NCI-H2227 (cell line): ENCODE measurements around the gene TXNDC2.
"Not testable (repeated sequence)": the region's sequence is repeated elsewhere in the genome, so short reads cannot be mapped to it uniquely, and the experiment has no call there.

ENCODE experiments used
- DNase-seq: peaks from one replicate; lab custom pipeline; 2025; ENCODE audit not compliant: unreplicated experiment; lab: John Stamatoyannopoulos, UW

TXNDC2 gene

DNA sequence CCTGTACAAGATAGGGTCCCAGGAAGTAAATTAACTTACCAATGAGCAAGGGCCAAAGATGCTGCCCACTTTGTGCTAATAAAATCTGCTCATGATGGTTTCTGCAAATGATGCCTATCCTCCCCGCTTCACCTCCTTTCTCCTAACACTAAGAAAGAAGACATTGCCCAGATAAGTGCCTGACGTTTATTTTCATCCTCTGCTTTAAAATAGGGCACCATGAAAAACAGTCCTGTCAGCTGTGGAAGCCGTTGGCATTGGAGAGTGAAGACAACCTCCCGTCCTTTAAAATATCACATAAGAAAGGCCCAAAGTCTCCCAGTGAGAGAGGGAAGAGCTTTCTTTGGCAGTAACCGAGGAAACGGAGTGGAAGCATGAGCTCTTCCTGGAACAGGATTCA lies 1.7 kb upstream of the TXNDC2 start:
- DNase-seq: no peak

DNA sequence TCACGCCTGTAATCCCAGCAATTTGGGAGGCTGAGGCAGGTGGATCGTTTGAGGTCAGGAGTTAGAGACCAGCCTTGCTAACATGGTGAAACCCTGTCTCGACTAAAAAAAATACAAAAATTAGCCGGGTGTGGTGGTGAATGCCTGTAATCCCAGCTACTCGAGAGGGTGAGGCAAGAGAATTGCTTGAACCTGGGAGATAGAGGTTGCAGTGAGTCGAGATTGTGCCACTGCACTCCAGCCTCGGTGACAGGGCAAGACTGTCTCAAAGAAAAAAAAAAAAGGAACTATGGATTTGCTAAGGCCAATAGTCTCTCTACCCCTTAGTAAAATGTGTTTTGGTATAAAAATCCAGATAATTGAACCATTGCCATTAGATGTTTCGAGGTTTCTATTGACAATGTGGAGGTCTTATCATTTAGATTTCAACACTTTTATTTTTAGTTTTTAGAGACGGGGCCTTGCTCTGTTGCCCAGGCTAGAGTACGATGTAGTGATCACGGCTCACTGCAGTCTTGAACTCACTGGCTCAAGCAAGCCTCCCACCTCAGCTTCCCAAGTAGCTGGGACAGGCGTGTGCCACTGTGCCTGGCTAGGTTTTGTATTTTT lies 1.1 kb upstream of the TXNDC2 start:
- no peak for DNase-seq

DNA sequence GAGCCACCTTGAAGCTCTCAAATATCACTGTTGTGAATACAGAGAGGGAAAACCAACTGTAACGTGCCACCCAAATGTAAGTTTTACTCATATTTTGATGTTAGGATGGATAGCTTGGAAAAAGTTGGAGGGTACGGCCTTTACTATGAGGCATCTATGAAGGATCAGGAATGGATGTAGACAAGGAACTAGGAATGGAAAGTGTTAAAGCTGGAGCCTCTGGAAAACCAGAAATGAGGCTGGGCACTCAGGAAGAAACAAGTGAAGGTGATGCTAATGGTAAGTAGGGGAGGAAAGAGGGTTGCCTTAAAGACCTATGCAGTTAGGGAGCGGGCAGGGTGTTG lies 204 bp downstream of the TXNDC2 start:
- DNase-seq: no peak

DNA sequence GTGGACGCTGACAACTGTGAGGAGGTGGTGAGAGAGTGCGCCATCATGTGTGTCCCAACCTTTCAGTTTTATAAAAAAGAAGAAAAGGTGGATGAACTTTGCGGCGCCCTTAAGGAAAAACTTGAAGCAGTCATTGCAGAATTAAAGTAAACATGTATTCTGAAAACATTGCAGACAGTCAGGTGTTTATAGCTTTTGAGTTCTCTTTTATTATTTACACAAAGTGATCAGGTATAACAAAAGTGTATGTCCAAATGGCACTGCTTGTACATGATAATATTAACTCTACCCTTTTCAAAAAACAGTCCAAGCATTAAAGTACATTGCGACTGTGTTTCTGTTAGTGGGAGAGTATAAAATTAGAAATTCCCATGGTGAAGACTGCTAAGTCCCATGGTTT lies 2.2 kb downstream of the TXNDC2 start:
- DNase-seq: no peak

DNA sequence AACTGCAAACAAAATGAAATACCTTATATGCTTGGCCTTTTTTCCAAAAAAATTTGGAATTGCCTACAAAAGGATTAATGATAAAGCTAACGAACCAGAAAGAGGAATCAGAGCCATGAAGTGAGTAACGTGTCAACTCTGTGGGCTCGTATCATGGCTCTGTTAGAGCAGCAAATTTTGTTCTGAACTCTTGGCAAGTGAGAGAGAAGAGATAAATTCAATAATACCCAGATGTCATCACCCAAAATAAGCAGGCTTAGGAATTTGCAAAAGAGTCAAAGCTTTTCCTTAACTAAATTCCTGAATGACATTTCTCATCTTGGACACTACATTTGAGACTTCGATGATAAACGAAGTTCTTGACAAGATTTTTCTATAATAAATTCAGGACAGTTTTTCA lies 4.4 kb downstream of the TXNDC2 start:
- DNase-seq: no peak

DNA sequence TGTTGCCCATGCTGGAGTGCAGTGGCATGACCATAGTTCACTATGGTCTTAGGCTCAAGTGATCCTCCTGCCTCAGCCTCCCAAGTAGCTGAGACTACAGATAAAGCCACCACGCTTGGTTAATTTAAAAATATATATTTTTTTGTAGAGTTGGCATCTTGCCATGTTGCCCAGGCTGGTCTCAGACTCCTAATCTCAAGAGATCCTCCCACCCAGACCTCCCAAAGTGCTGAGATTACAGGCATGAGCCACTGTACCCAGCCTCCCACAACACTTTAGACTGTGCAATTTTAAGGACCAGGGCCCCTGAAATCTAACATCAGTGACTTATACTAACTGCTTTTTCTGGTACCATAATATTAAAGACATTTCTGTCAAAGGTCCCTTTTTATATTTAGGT lies 5.2 kb downstream of the TXNDC2 start:
- no peak for DNase-seq

DNA sequence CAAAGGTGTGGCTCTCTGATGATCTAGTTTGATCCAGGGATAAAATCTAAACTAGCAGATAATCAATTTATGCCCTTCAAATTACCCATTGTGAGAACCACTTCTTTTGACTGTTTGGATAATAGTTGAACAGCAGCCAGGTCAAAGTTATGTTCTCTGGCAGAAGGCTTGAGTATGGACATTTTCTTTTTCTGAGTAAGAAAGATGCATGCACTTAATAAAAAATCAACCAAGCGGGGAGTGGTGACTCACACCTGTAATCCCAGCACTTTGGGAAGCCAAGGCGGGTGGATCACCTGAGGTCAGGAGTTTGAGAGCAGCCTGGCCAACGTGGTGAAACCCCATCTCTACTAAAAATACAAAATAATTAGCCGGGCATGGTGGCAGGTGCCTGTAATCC lies 5.7 kb downstream of the TXNDC2 start:
- DNase-seq: not testable (repeated sequence)

DNA sequence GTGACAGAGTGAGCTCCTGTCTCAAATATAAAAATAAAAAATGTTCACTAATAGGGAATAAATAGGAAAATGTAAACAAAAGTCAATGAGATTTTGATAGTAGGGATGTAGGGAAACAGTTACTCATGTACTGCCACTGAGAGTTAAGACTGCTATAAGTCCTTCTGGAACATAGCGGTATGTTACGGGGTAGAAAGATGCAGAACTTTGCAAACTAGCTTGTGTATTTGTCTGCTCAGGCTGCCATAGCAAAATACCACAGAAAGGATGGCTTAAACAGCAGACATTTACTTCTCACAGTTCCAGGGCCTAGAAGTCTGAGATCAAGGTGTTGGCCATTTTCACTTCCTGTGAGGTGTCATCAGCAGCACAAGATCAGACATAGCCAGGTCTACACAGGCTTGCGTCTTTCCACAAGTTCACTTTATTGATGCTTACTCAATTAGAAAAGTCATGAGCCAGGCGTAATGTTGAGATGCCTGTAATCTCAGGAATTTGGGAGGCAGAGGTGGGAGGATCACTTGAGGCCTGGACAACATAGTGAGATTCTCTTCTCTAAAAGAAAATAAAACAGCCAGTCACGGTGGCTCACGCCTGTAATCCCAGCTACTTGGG lies 8.8 kb downstream of the TXNDC2 start:
- no peak for DNase-seq

DNA sequence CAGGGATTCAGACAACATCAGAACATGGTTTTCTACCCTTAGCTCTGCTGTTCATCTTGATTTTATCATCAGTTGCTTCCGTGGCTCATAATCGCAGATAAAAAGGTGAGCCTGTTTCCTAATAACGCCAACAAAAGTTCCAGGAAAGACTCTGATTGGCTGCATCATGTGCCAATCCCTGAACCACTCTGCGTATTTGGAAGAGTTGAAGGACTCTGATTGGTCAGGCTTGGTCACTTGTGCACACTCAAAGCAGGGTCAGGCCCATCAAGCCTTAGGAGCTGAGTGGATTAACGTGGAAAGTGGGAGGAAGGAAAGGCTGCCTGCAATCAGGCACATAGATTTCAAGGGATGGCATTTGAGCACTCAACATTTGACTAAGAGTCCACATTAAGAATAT lies 11.4 kb downstream of the TXNDC2 start:
- DNase-seq: no peak

DNA sequence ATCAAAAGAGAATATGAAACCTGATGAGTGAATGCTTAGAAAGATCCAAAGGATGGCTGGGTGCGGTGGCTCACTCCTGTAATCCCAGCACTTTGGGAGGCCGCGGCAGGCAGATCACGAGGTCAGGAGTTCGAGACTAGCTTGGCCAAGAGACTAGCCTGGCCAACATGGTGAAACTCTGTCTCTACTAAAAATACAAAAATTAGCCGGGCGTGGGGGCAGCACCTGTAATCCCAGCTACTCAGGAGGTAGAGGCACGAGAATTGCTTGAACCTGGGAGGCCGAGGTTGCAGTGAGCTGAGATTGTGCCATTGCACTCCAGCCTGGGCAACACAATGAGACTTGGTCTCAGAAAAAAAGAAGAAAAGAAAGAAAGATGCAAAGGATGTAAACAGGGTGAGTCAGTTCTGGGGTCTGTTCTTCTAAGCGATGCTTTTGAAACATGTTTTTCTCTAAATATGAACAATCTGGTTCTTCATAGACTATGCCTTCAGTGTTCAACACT lies 12.1 kb downstream of the TXNDC2 start:
- DNase-seq: not testable (repeated sequence)

DNA sequence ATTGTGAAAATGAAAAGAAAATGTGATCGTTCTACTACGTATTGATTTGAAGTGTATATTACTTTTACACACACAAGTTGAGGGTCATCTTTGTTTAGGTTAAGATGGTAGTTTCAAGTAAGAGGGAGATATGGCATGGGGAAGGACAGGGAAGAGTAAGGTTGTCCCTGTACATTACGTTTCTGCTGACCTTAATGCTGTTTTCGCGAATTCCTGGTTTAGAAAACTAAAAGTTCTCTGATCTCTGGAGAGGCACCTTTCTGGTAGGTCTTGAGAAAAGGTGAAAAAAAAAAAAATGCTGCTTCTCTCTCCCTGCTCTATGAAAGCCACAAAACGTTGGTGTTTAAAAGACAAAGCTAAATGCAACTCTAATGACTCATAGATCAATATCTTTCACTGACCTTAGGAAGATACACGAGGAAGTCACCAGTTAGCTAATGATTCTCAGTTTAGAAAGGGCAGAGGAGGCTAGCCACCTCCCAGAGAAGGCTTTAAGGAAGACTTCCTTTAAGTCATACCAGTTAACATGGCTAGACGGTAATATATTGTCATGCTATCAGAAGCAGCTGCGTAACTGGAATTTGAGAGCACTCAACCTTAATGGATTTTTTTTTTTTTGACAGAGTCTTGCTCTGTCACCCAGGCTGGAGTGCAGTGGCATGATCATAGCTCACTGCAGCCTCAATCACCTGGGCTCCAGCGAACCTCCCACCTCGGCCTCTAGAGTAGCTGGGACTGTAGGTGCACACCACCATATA lies 13.2 kb downstream of the TXNDC2 start:
- peak; percentile 49 for DNase-seq

DNA sequence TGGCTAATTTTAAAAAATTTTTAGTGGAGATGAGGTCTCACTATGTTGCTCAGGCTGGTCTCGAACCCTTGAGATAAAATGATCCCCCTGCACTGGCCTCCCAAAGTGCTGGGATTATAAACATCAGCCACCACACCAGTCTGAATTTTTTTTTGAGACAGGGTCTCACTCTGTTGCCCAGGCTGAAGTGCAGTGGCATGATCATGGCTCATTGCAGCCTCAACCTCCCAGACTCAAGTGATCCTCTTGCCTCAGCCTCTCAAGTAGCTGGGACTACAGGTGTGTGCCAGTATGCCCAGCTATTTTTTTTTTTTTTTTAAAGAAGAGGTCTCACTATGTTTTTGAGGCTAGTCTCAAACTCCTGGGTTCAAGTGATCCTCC lies 13.8 kb downstream of the TXNDC2 start:
- not testable (repeated sequence) for DNase-seq

DNA sequence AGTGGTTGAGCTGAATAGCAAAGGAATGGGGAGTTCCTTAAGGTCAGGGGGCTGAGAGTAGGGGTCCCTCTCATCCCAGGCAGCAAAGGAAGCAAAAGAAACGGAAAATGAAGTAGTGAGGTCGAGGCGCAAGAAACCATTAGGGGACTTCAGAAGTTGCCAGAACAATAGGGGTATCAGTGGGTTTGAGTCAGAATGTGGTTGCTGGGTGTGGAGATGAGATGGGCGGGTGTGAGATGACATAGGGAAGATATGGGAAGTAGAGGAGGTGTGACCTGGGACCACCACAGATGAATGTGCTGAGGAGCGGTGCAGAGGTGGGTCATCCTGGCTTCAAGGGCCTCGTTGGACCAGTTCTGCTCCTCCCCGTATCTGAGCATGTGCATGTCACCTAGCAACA lies 14.9 kb downstream of the TXNDC2 start:
- no peak for DNase-seq

DNA sequence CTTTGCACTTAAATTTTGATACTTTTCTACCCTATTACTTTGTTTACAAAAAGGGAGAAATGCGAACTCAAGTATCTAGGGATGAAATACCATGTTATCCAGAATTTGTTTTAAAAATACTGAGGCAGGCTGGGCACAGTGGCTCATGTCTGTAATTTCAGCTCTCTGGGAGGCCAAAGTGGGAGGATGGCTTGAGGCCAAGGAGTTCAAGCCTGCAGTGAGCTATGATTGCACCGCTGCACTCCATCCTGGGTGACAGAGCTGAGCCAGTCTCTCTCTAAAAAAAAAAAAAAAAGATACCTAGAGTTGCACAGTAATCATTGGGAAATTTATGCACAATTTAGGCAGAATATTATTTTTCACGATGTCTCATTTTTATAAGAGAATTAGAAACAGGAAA lies 15.6 kb downstream of the TXNDC2 start:
- DNase-seq: no peak

DNA sequence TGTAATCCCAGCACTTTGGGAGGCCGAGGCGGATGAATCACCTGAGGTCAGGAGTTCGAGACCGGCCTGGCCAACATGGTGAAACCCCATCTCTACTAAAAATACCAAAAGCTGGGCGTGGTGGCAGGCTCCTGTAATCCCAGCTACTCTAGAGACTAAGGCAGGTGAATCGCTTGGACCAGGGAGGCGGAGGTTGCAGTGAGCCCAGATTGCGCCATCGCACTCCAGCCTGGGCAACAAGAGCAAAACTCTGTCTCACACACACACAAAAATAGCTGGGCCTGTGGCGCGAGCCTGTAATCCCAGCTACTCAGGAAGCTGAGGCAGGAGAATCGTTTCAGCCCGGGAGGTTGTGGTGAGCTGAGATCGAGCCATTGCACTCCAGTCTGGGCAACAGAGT lies 16.5 kb downstream of the TXNDC2 start:
- DNase-seq: not testable (repeated sequence)

DNA sequence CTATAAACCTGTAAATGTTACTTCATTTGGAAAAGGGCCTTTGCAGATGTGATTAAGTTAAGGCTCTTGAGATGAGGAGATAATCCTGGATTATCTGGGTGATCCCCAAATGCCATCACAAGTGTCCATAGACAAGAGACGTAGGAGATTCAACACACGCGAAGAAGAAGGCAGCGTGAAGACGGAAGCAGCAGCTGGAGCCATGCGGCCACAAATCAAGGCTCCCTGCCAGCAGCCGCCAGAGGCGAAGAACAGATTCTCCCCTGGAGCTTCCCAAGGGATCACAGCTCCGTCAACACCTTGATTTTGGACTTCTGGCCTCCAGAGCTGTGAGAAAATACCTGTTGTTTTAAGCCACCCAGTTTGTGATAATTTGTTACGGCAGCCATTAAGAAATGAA lies 17.1 kb downstream of the TXNDC2 start:
- DNase-seq: no peak

DNA sequence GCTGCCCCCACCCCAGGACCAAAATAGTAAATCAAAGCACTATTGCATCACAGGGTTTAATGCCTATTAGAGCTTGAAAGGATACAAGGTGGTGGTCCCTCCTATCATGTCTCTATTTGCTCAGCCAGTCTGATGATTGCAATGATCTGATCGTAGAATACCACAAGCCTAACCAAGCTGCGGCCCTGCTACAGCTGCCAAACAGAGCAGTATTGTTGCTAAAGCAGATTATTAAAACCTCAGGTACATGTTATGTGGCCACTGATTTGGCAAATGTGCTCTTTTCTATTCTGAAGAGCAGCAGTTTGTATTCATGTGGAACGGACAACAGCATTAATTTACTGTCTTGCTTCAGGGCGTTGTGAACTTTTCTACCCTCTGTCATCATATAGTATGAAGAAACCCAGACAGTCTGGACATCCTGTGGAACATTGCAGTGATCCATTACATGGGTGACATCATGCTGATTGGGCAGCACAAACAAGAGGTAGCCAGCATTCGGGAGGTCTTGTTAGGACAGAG lies 19.7 kb downstream of the TXNDC2 start:
- DNase-seq: no peak

DNA sequence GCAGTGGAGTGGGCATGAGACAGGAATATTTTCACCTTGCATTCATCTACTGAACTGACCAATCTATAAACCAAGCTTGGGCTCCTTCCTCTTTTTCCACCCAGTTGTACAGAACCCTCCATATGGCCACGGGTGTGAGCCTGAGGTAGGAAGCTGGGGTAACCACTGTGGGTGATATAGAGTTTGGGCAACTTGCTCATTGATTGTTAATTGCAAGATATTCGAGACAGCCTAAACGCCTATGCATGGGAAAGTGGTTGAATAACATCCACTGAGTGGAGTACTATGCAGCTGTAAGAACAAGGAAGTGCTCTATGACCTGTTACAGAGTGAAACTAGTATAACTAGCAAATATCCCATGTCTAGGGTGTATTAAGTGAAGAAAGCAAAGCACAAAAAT lies 20.7 kb downstream of the TXNDC2 start:
- no peak for DNase-seq

DNA sequence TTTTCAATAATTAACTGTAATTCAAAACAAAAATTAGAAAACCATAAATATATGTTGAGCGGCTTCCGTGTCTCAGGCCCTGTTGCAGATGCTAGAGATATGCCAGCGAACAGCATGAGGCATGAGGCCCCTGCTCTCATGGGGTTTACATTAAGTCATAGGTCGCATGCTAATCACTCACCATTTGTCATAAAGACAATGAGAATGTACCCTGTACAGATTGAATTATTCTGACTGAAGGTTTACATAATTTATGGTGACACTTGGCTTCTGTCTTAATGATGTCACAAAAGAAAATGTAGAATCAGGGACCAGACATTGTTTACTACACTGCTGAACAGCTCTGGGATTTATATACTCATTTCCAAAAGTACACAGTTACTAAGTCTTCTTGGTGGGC lies 22.1 kb downstream of the TXNDC2 start:
- DNase-seq: no peak

DNA sequence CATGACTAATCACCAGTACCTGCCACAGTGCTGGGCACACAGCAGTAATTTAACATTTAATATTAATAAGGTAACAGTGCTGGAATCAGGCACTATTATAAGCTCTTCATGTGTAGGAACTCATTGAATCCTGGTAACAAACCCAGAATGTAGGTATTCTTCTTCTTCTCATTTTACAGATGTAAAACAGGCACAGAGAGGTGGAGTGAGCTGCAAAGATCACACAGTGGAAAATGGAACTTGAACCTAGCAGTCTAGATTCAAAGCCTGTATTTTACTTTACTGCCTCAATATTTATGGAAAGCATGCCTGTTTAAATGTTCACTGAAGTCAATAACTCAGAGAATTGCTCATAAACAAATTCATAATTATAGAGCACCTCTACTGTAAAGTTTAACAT lies 24.3 kb downstream of the TXNDC2 start:
- DNase-seq: no peak

DNA sequence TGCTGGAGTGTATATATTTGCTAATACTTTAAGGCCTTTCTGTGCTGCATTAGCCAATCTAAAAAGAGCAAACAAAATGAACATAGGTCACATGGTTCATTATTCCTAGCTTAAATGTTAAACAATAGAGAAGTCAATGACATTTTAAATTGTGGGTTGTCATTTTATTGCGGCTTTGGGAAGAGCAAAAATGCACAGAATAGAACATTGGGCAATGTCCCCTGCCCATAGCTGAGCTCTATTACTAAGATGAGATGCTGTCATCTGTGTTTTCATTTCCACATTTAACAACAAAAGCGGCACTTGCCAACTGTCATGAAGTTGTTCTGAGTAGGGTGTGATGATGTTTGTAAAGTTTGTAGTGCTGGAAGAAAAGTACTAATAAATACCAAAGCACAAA lies 24.9 kb downstream of the TXNDC2 start:
- no peak for DNase-seq

DNA sequence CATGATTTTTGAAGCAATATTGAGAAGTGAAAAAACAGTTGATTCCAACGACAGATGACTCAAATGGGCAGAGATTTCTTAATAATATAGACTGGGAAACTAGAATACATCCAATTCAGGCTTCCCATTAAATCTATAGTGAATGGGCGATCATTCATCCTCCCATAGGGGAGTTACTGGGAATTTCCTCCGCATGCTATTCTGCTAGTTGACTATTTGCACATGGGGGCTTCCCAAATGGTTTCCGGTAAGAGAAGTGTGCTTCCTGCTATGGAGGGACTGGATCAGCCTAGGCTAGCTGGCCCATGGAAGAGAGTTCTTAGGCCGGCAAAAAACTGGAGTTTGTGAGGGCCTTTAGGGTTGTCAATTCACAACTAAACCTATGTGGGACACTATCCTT lies 25.5 kb downstream of the TXNDC2 start:
- no peak for DNase-seq
